ENCODE measurements around the gene IL6R. TPM values are rescaled to one million over a fixed set of nuclear protein-coding genes. Genes with fewer than 3 reads are reported as not detected.

The IL6R gene
- total and polyA plus RNA-seq, 5 donors = 5.7 to 13.2 (median 11.6) TPM

DNA sequence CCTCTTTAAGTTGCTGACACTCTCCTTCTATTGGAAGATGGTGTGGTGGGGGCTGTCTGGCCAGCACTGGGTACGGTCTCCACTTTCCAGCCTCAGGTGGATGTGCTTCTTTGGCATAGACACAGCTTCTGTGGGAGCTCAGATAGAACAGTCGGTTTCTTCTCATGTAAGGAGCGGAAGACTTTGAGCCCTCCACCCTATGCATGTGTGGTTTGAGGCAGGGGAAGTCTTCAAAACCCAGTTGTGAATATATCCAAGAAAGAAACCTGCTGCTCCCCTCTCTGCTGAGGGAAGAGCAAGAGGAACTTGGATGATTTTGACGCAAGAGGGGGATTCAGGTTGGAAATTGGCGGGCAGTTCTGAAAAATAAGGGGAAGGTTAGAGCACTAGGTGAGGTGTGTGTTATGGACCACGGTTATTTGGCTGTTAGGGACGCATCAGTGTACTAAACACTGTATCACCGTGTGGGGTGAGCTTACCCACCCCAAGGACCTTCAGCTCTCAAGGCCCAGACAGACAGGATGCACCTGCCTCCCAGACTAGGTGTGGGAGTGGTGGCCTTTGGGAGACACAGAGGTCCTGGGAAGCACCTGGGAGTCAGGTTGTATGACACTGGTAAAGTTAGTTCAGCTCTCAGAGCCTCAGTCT, 36.2 kb downstream of the IL6R start:
- DNase-seq (peak in 2 of 3 donors; percentile 10 to 20), ATAC-seq (no peak)
- Histone ChIP-seq H3K4me1 (ENCODE audit: control insufficient read depth, insufficient read depth, low read length) (no peaks in the 10 kb centered on the region), H3K9me3 (ENCODE audit: control insufficient read depth, low read length) (no peaks in the 10 kb centered on the region), H3K4me3 (ENCODE audit: low read length) (no peak overlapping the region), H3K27ac (ENCODE audit: low read length) (no peak overlapping the region), H3K27me3 (ENCODE audit: control insufficient read depth, insufficient read depth) (no peaks in the 10 kb centered on the region)
- 84% methylated on average over 8 of the region's 8 CpGs for WGBS
- intact Hi-C loops (cut with DNase I) = loop anchor here in 1 of 4 donors (10.0 kb wide), 1 partner anchor 57 kb away; no protein-coding TSS in a partner anchor

GRCh38 chr1:154442006-154442740, 37.0 kb downstream of the IL6R start:
- Histone ChIP-seq H3K27me3 (ENCODE audit: control insufficient read depth, insufficient read depth) (no peaks in the 10 kb centered on the region), H3K4me3 (ENCODE audit: low read length) (no peak overlapping the region), H3K9me3 (ENCODE audit: control insufficient read depth, low read length) (no peaks in the 10 kb centered on the region), H3K27ac (ENCODE audit: low read length) (no peak overlapping the region), H3K4me1 (ENCODE audit: control insufficient read depth, insufficient read depth, low read length) (no peaks in the 10 kb centered on the region)
- ATAC-seq = peak; percentile 37 to 52
- peak in 2 of 3 donors; percentile 50 to 58 for DNase-seq
- 86% methylated on average over 13 of the region's 13 CpGs for WGBS
- intact Hi-C loops (cut with DNase I) = loop anchor here in 1 of 4 donors (10.0 kb wide), 1 partner anchor 57 kb away; no protein-coding TSS in a partner anchor

- intact Hi-C loops (cut with DNase I) = loop anchor here in 1 of 4 donors (10.0 kb wide), 1 partner anchor 59 kb away; no protein-coding TSS in a partner anchor
- DNase-seq (peak in 2 of 3 donors; percentile 15 to 23), ATAC-seq (no peak)
- Histone ChIP-seq H3K27ac (ENCODE audit: low read length) (no peak overlapping the region), H3K4me1 (ENCODE audit: control insufficient read depth, insufficient read depth, low read length) (no peaks in the 10 kb centered on the region), H3K4me3 (ENCODE audit: low read length) (no peak overlapping the region), H3K9me3 (ENCODE audit: control insufficient read depth, low read length) (no peaks in the 10 kb centered on the region), H3K27me3 (ENCODE audit: control insufficient read depth, insufficient read depth) (no peaks in the 10 kb centered on the region)
- 76% methylated on average over 8 of the region's 8 CpGs for WGBS
Observed at GRCh38 chr1:154443274-154444013, 38.3 kb downstream of the IL6R start.

DNA sequence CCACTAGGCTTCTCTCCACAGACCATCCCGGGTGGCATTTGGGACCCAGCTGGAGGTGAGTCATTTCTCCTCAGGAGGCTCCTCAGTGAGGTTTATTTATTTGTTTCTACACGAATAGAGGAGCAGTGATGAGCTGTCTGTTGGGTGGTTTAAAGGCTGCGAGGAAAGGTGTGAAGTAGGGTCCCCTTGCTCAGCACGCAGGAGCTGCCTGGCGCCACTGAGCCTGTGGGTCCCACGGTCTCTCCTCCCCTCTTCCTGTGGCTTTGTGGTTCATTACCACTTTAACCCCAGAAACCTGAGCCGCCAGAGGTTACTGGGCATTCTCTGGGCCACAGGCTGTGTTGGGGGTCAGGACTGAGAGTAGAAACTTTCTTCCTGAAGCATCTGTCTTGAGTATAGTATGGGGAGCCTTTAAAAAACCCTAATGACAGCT, 39.9 kb downstream of the IL6R start:
- no peak overlapping the region for H3K27ac ChIP-seq (ENCODE audit: low read length)
- no peaks in the 10 kb centered on the region for H3K4me1 ChIP-seq (ENCODE audit: control insufficient read depth, insufficient read depth, low read length)
- no peak for ATAC-seq
- intact Hi-C loops (cut with DNase I) = loop anchor here in 1 of 4 donors (10.0 kb wide), 1 partner anchor 60 kb away; no protein-coding TSS in a partner anchor
- peak in 1 of 3 donors; percentile 35 for DNase-seq
- H3K4me3 ChIP-seq (ENCODE audit: low read length) = no peak overlapping the region
- WGBS = 73% methylated on average over 7 of the region's 7 CpGs
- H3K27me3 ChIP-seq (ENCODE audit: control insufficient read depth, insufficient read depth) = no peaks in the 10 kb centered on the region
- H3K9me3 ChIP-seq (ENCODE audit: control insufficient read depth, low read length) = no peaks in the 10 kb centered on the region

DNA sequence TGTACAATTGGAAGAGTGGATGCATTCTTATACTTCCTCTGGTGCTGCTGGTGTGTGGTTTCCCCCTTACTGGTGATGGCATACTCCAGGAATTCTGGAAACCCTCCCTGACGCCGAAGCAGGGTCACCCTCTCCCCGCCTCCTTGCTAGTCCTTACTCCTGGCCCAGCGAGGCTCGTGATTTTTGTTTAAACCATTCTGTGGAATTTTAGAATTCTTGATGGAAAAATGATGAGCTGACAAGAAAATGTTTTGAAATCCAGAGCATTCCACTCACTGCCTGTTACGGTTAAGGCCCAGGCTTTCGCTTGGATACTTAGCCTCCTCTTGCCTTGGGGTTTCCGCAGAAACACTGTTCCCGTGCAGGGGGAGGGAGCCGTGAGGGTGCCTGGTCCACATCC, 41.1 kb downstream of the IL6R start:
- no peak for ATAC-seq
- no peaks in the 10 kb centered on the region for H3K27me3 ChIP-seq (ENCODE audit: control insufficient read depth, insufficient read depth)
- H3K4me1 ChIP-seq (ENCODE audit: control insufficient read depth, insufficient read depth, low read length) = no peaks in the 10 kb centered on the region
- H3K9me3 ChIP-seq (ENCODE audit: control insufficient read depth, low read length) = no peaks in the 10 kb centered on the region
- peak in 1 of 3 donors; percentile 22 for DNase-seq
- WGBS = 73% methylated on average over 10 of the region's 10 CpGs
- H3K4me3 ChIP-seq (ENCODE audit: low read length) = no peak overlapping the region
- no peak overlapping the region for H3K27ac ChIP-seq (ENCODE audit: low read length)
- intact Hi-C loops (cut with DNase I) = loop anchor here in 1 of 4 donors (10.0 kb wide), 1 partner anchor 61 kb away; no protein-coding TSS in a partner anchor

- ATAC-seq (no peak), DNase-seq (peak in 1 of 3 donors; percentile 6)
- H3K4me3 ChIP-seq (ENCODE audit: low read length) = no peak overlapping the region
- H3K9me3 ChIP-seq (ENCODE audit: control insufficient read depth, low read length) = no peaks in the 10 kb centered on the region
- intact Hi-C loops (cut with DNase I) = loop anchor here in 1 of 4 donors (10.0 kb wide), 1 partner anchor 62 kb away; no protein-coding TSS in a partner anchor
- H3K27ac ChIP-seq (ENCODE audit: low read length) = no peak overlapping the region
- 91% methylated on average over 6 of the region's 6 CpGs for WGBS
- no peaks in the 10 kb centered on the region for H3K27me3 ChIP-seq (ENCODE audit: control insufficient read depth, insufficient read depth)
- H3K4me1 ChIP-seq (ENCODE audit: control insufficient read depth, insufficient read depth, low read length) = no peaks in the 10 kb centered on the region
Observed at GRCh38 chr1:154446789-154447188, 41.6 kb downstream of the IL6R start.

DNA sequence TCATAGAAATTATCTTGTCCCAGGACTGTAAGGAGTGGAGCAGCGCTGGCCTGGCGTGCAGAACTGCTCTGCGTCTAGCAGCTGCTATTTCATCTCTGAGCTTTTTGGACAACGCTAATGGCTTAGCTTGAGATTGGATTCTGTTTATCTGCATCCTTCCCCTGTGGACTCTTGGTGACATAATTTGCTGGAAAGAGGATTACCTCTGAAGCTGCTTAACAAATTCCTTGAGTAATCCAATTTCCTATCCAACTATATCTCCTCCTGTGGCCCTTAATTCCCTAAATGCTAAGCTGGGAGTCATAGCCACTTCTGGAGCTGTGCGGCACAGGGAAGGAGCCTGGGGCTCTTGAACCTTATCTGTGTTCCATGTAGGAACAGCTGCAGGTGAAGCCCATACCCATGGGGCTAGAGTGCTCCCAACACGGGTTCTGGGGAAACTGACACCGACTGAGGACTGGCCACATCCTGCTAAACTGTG, 43.2 kb downstream of the IL6R start:
- Histone ChIP-seq H3K4me1 (ENCODE audit: control insufficient read depth, insufficient read depth, low read length) (no peaks in the 10 kb centered on the region), H3K4me3 (ENCODE audit: low read length) (no peak overlapping the region), H3K27ac (ENCODE audit: low read length) (no peak overlapping the region), H3K9me3 (ENCODE audit: control insufficient read depth, low read length) (no peaks in the 10 kb centered on the region), H3K27me3 (ENCODE audit: control insufficient read depth, insufficient read depth) (no peaks in the 10 kb centered on the region)
- DNase-seq (peak in 1 of 3 donors; percentile 81), ATAC-seq (peak; percentile 68 to 85)
- 61% methylated on average over 7 of the region's 7 CpGs for WGBS
- intact Hi-C loops (cut with DNase I) = loop anchor here in 1 of 4 donors (10.0 kb wide), 1 partner anchor 64 kb away; no protein-coding TSS in a partner anchor

DNA sequence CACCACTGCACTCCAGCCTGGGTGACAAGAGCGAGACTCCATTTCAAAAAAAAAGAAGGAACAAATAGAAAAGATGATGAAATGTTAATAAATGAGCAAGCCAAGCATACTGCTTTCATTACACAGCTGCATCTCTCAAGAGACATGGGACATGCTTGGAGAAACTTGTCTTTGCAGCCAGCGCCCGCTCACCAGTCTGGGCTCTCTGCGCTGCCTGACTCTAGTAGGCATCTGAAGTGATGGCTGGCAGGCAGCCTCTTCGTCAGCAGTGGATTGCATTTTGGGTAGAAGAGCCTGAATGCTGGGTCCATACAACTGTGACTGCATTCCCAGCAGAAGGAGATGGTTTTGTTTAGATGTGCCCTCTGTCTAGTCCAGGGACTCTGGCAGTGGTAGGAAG, 48.0 kb downstream of the IL6R start:
- ATAC-seq (peak; percentile 25 to 29), DNase-seq (peak in 1 of 3 donors; percentile 41)
- Histone ChIP-seq H3K4me1 (ENCODE audit: control insufficient read depth, insufficient read depth, low read length) (no peaks in the 10 kb centered on the region), H3K9me3 (ENCODE audit: control insufficient read depth, low read length) (no peaks in the 10 kb centered on the region), H3K27me3 (ENCODE audit: control insufficient read depth, insufficient read depth) (no peaks in the 10 kb centered on the region), H3K4me3 (ENCODE audit: low read length) (no peak overlapping the region), H3K27ac (ENCODE audit: low read length) (peak overlapping the region; percentile 44)
- 81% methylated on average over 5 of the region's 5 CpGs for whole genome bisulfite sequencing
- intact Hi-C loops (cut with DNase I) = no loop called here

- Histone ChIP-seq H3K4me1 (ENCODE audit: control insufficient read depth, insufficient read depth, low read length) (no peaks in the 10 kb centered on the region), H3K27me3 (ENCODE audit: control insufficient read depth, insufficient read depth) (no peaks in the 10 kb centered on the region), H3K27ac (ENCODE audit: low read length) (peak overlapping the region; percentile 44), H3K9me3 (ENCODE audit: control insufficient read depth, low read length) (no peaks in the 10 kb centered on the region), H3K4me3 (ENCODE audit: low read length) (no peak overlapping the region)
- intact Hi-C loops (cut with DNase I) = no loop called here
- peak; percentile 80 to 88 for ATAC-seq
- WGBS = 61% methylated on average over 5 of the region's 5 CpGs
- DNase-seq = peak in 1 of 3 donors; percentile 6
Observed at GRCh38 chr1:154453574-154454352, 48.6 kb downstream of the IL6R start.

Measured in right cardiac atrium (tissue), 5 donors.